ENCODE results near the gene BRINP1. TPM values are rescaled to one million over a fixed set of nuclear protein-coding genes. Genes with fewer than 3 reads are reported as not detected.

Gene BRINP1
- total RNA-seq, 2 donors from 2014 or later, result not detected

DNA sequence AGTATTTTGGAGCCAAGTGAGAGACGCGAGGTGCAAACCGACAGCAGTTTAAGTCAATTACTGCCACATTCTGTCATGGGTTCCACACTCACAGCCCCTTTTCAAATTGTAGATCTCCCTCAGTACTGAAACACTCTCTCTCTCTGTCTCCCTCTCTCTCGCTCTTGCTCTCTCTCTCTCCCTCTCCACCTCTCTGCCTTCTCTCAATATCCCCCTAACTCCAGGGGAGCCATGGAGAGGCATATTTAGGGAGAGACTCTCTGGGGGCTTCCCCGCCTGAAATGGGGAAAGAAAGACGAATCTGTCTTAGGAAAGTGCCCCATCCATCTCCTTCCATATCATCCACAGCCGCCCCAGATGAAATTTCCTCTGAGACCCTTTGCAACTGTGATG, 1.6 kb downstream of the BRINP1 start:
- H3K9me3 Mint-ChIP-seq, result peaks cover 7 to 14% of the 10 kb centered on the region in 2 donors
- H3K36me3 Mint-ChIP-seq (ENCODE audit: insufficient read depth in 2 of 2), result peaks cover 9% of the 10 kb centered on the region in 2 donors
- H3K4me3 Mint-ChIP-seq, result no peak overlapping the region
- ATAC-seq (replicated peaks in 1 of 2), result no peak
- no peak overlapping the region for H3K27ac Mint-ChIP-seq
- peaks cover 30% of the 10 kb centered on the region for H3K27me3 Mint-ChIP-seq (ENCODE audit: low read depth)
- no peaks in the 10 kb centered on the region for H3K4me1 Mint-ChIP-seq (ENCODE audit: low read depth)
- no peak for DNase-seq

DNA sequence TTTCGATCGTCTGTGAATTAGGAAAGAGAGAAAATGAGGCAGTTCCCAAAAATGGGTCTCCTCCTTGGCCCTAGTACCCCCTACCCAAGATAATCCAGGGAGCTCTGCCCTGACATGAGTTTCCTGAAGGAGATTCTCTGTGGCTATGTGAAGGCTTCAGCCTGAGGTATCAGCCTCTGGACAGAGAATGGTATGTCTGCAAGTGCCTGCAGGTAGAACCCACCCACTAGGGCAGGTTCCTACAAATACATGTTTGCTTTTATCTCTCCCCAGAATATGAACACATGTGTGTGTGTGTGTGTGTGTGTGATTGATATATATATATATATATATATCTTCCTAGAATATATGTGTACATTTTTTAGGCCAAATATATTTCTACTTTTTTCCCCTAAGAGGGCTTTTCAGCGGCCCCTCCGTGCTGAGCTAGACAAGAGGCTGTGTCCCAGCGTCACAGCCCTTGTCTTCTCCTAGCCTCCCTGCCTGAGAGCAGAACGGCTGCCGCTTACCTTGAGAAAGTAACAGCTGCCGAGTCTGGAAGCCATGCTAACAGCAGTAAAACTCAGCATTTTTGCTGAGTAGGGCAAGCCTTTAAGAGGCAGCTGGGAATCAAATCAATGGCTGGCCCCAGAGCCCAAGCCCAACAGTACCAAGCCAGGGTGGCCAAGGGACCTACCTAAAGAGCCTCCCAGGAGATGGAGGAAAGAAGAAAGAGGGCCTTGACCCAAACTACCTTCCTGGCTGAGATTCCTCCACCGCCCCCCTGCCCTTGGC, 2.1 kb downstream of the BRINP1 start:
- no peak for ATAC-seq (replicated peaks in 1 of 2)
- DNase-seq, result no peak
- Mint-ChIP-seq H3K9me3 (peaks cover 12 to 14% of the 10 kb centered on the region in 2 donors), H3K4me3 (no peak overlapping the region), H3K27me3 (ENCODE audit: low read depth) (peaks cover 30% of the 10 kb centered on the region), H3K4me1 (ENCODE audit: low read depth) (no peaks in the 10 kb centered on the region), H3K36me3 (ENCODE audit: insufficient read depth in 2 of 2) (peaks cover 9% of the 10 kb centered on the region in 2 donors), H3K27ac (no peak overlapping the region)

DNA sequence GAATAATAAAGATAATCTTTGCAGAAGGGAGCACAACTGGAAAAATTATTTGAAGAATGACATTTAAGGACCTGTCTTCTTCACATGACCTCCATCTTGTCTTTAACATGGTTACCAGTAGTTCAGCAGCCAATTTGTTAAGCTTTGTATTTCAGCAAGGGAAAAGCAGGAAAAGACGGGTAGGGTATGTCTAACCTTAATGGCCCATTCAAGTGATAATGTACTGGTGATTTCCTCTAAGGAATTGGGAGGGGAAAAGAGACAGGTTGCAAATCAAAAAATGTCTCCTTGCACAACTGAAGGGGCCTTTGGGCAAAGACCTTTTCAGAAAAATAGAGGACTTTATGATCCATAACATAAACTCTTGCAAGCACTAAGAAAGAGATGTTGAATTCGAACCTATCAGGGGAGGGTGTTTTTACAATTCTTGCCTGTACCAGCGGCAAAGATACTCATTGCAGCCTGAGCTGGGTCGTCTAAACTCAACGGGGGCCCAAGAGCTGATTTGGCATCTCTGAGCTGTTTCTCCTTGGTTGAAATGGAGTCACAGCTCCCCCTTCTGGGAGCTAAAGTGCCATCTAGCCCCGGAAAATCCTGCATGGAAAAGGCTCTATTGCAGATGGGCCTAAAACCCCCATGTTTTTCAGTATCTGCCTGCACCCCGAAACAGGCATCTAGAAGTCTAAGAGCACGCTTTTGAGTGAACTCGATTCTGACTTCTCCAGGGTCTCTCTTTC, 3.8 kb downstream of the BRINP1 start:
- ATAC-seq (replicated peaks in 1 of 2), result no peak
- Mint-ChIP-seq H3K27ac (no peak overlapping the region), H3K4me1 (ENCODE audit: low read depth) (no peaks in the 10 kb centered on the region), H3K9me3 (peaks cover 7 to 8% of the 10 kb centered on the region in 2 donors), H3K36me3 (ENCODE audit: insufficient read depth in 2 of 2) (peaks cover 3 to 6% of the 10 kb centered on the region in 2 donors), H3K4me3 (no peak overlapping the region), H3K27me3 (ENCODE audit: low read depth) (peaks cover 19% of the 10 kb centered on the region)
- DNase-seq, result peak in 1 of 2 donors; percentile 1

DNA sequence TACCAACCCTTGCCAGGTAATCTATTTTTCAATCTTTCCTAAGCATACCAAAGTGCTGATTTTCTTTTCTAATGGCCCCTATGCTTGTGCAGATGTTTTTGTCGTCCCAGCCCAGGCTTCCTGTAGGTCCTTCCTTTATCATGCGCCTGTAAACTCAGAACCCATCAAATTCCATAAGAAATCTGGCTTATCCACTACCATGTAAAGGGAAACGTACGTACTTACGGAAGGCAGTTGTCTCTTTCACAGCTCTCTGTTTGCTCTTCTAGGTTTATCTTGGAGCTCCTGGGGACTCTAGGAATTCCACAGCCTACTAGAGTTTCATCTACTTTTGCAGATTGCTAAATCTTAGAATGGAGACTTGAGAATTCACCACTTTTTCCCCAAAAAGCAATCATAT, 9.0 kb downstream of the BRINP1 start:
- Mint-ChIP-seq H3K4me3 (no peak overlapping the region), H3K4me1 (ENCODE audit: low read depth) (no peaks in the 10 kb centered on the region), H3K36me3 (ENCODE audit: insufficient read depth in 2 of 2) (no peaks in the 10 kb centered on the region), H3K27ac (no peak overlapping the region), H3K9me3 (peaks cover 6% of the 10 kb centered on the region in 2 donors), H3K27me3 (ENCODE audit: low read depth) (no peaks in the 10 kb centered on the region)
- no peak for ATAC-seq (replicated peaks in 1 of 2)
- no peak for DNase-seq

DNA sequence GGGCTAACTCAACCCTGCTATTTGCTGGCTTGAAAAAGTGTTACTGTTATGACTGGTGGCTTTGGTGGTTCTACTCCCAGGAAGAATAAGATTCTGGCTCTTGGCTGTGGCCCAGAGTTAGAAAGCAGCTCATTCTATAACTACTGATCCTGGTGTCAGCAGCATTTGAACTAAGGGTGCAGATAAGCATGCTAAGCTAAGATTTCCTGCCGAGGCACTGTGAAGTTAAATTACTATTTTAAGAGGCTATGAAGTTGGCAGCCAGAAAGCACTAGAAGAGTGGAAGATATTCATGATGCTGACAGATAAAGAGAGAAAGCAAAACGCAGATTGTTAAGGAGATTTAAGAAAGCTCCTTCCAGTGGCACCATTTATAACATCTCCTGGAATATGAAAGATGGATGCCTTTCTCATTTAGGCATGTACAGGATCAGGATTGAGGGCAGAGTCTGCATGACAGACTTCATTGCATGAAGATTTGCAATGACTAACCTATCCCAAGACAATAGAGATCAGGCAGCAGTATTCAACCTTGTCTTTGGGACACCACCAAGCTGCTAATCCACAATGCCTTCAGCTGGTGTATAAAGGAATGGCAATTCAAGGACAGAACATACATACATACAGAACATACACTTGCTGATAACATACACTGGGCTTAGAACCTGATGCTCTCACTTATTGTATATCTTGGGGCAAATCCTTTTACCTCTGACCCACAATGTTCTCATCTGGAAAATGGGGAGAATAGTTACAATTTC, 11.7 kb downstream of the BRINP1 start:
- H3K27ac Mint-ChIP-seq, result no peak overlapping the region
- peaks cover 4 to 5% of the 10 kb centered on the region in 2 donors for H3K9me3 Mint-ChIP-seq
- DNase-seq (no peak), ATAC-seq (replicated peaks in 1 of 2) (no peak)
- H3K27me3 Mint-ChIP-seq (ENCODE audit: low read depth), result no peaks in the 10 kb centered on the region
- no peaks in the 10 kb centered on the region for H3K4me1 Mint-ChIP-seq (ENCODE audit: low read depth)
- H3K36me3 Mint-ChIP-seq (ENCODE audit: insufficient read depth in 2 of 2), result no peaks in the 10 kb centered on the region
- H3K4me3 Mint-ChIP-seq, result no peak overlapping the region

DNA sequence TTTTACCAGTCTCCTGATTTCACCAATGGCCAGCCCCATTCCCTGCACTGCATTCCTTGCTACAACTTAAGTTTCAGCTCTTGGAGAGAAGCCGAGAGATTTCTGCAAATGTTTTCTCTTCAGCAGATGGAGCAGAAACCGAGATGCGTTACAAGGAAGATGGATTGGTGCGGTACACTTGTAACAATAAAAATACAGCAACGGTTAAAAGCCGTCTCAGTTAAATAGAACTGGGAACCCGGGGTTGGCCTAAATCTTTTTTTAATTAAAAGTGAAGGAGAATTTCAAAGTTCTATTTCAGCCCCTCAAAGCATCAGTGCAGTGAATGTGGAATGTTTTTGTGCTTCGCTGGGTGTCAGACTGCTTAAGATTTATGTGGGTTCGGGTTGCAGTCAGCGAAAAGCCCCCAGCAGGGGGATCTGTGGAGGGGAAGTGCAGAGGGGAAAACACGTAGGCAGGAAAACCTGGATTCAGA, 19.8 kb downstream of the BRINP1 start:
- Mint-ChIP-seq H3K4me1 (ENCODE audit: low read depth) (no peaks in the 10 kb centered on the region), H3K9me3 (peaks cover 0 to 10% of the 10 kb centered on the region in 2 donors), H3K36me3 (ENCODE audit: insufficient read depth in 2 of 2) (no peaks in the 10 kb centered on the region), H3K4me3 (no peak overlapping the region), H3K27me3 (ENCODE audit: low read depth) (peaks cover 5% of the 10 kb centered on the region), H3K27ac (no peak overlapping the region)
- no peak for DNase-seq
- ATAC-seq (replicated peaks in 1 of 2), result no peak

DNA sequence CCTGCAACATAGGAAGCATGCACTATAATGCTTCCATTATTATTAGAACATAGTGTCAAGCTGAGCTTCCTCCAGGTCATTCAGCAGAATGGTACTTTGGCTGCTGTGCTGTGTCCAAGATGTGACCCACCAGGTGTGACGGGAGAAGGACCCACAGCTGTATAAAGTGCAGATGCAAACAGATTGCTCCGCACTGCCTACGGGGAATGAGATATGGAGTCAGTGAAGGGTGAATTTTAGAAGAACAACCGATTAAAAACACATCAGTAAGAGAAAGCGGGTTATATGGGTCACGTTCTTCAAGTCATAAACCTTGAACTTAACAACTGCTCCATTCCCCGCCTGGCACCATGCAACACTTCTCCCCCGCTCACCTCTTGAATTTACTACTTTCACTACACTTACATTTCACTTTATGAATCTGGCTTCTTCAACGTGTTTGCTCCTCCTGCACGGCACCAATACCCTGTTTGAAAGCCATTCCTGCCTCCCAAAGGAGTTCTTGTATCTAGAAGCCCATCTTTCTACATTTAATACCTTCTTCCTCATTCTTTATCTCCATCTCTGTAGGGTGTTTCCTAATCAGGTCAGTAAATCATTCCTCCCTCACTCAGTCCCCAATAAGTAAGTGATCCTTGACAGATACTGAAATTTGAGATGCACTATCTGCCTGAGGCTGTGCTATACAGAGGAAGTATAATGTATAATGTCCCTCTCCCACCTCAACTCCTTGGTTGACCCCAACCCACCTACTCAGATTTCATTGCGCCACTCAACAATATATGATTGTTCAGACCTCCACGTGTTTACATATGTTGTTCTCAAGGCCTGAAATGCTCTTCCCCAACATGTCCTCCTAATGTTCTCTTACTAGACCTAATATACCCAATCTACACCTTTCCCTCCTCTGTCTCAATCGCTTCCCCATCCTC, 25.9 kb downstream of the BRINP1 start:
- Mint-ChIP-seq H3K4me1 (ENCODE audit: low read depth) (no peaks in the 10 kb centered on the region), H3K9me3 (peaks cover 1 to 7% of the 10 kb centered on the region in 2 donors), H3K27ac (no peak overlapping the region), H3K36me3 (ENCODE audit: insufficient read depth in 2 of 2) (no peaks in the 10 kb centered on the region), H3K4me3 (no peak overlapping the region), H3K27me3 (ENCODE audit: low read depth) (no peaks in the 10 kb centered on the region)
- no peak for DNase-seq
- ATAC-seq (replicated peaks in 1 of 2), result no peak

DNA sequence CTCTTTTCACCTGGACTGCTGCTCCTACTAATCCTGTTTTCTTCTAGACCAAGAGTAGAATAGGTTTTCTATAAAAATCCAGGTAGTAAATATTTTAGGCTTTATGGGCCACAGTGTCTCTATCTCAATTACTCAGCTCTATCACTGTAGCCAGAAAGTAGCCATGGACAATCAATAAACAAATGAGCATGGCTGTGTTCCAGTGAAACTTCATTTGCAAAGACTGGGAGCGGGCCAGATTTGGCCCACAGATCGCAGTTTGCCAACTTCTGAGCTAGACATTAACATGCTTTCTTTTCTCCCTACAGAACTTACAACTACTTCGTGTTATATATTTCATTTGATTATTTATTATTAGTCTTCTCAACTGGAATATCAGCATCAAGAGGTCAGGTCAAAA, 30.2 kb downstream of the BRINP1 start:
- H3K4me3 Mint-ChIP-seq, result no peak overlapping the region
- peaks cover 1 to 2% of the 10 kb centered on the region in 2 donors for H3K9me3 Mint-ChIP-seq
- DNase-seq, result no peak
- no peaks in the 10 kb centered on the region for H3K27me3 Mint-ChIP-seq (ENCODE audit: low read depth)
- H3K4me1 Mint-ChIP-seq (ENCODE audit: low read depth), result no peaks in the 10 kb centered on the region
- no peak overlapping the region for H3K27ac Mint-ChIP-seq
- H3K36me3 Mint-ChIP-seq (ENCODE audit: insufficient read depth in 2 of 2), result no peaks in the 10 kb centered on the region
- no peak for ATAC-seq (replicated peaks in 1 of 2)

DNA sequence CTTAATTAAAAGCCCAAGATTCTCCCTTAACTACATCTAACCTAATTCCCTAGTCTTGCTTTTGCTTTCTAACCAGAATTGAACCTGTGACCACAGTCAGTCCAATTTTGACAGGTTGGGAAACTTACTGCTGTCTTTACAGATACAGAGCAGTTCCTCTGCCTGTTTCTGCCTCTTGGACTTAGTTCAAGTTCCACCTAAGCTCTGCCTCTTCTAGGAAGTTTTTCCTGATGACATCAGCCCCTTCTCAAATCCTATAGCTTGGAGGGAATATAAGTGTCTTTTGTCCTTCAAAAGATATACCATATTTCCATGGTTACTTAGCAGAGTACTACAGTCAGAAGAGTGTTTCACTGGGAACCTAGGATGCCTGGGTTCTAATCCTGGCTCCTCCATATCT, 31.7 kb downstream of the BRINP1 start:
- Mint-ChIP-seq H3K27me3 (ENCODE audit: low read depth) (no peaks in the 10 kb centered on the region), H3K9me3 (peaks cover 0 to 1% of the 10 kb centered on the region in 2 donors), H3K4me3 (no peak overlapping the region), H3K27ac (no peak overlapping the region), H3K36me3 (ENCODE audit: insufficient read depth in 2 of 2) (no peaks in the 10 kb centered on the region), H3K4me1 (ENCODE audit: low read depth) (no peaks in the 10 kb centered on the region)
- ATAC-seq (replicated peaks in 1 of 2) (no peak), DNase-seq (no peak)

DNA sequence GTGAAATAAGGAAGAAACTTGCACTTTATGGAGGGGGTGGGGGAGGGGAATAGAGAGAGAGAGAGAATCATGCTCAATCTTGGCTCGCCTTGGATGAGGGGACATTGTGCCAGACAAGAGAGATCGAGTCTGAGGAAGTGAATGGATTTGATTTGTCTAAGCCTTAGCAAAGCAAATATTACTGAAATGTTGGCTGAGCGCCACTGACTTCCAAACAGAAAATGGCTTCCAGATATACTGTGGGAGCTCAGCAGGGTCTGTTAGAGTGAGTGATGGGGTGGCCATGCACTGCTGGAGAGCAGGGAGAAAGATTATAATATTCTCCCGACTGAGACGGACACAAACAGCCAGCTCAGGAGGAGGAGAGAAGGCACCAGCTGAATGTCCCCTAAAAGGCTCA, 34.5 kb downstream of the BRINP1 start:
- no peak overlapping the region for H3K4me3 Mint-ChIP-seq
- ATAC-seq (replicated peaks in 1 of 2) (no peak), DNase-seq (no peak)
- peaks cover 1 to 7% of the 10 kb centered on the region in 2 donors for H3K9me3 Mint-ChIP-seq
- peaks cover 0 to 4% of the 10 kb centered on the region in 2 donors for H3K36me3 Mint-ChIP-seq (ENCODE audit: insufficient read depth in 2 of 2)
- H3K27me3 Mint-ChIP-seq (ENCODE audit: low read depth), result no peaks in the 10 kb centered on the region
- no peak overlapping the region for H3K27ac Mint-ChIP-seq
- H3K4me1 Mint-ChIP-seq (ENCODE audit: low read depth), result no peaks in the 10 kb centered on the region

DNA sequence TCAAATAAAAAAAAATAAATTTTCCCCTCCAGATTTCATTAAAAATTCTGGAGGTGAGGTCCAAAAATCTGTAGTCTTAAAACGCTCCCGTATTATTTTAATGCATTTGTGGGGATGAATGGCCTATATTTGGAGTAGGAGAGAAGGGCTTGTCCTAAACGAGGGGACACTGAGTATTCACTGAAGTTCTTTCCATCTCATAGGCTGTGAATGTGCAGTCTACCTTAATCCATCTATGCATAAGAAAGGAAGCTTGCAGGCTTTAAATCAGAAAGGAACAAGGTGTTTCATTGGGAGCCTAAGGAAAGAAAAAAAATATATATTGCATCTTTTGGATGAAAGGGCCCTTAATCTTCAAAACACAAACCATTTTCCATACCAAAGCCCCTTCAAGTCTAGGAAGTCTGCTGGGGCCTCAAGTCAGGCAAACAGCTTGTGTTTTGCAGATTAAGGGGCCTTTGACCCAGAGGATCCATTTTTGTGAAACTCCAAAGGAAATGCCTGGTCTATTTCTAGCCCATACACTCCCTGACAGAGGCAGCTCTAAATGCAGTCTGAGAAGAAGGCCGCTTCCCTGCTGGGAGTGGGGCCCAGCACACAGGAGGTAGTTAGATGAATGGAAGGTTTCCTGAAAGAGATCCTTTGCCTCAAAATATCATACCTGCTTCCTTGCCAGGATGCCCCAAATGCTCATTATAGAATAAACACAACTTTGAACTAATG, 35.6 kb downstream of the BRINP1 start:
- DNase-seq, result no peak
- H3K4me3 Mint-ChIP-seq, result no peak overlapping the region
- no peaks in the 10 kb centered on the region for H3K4me1 Mint-ChIP-seq (ENCODE audit: low read depth)
- H3K27ac Mint-ChIP-seq, result no peak overlapping the region
- no peaks in the 10 kb centered on the region for H3K27me3 Mint-ChIP-seq (ENCODE audit: low read depth)
- H3K36me3 Mint-ChIP-seq (ENCODE audit: insufficient read depth in 2 of 2), result peaks cover 0 to 4% of the 10 kb centered on the region in 2 donors
- no peak for ATAC-seq (replicated peaks in 1 of 2)
- H3K9me3 Mint-ChIP-seq, result peaks cover 0 to 8% of the 10 kb centered on the region in 2 donors

DNA sequence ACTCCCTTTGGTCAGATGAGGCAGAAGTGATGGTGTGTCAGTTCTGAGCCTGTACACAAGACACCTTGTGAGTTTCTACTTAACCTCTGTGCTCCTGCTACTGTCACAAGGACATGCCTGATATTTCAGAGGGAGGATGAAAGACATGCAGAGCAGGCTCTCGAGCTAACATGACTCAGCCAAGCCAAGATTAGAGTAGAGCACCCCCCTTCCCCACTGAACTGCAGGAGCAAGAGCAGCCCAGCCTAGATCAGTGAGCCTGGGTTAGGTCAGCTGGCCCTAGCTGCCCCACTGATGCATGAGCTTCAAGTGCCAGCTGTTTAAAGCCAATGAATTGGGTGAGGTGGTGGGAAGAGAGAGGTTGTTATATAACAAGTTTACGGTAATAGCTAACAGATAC, 36.7 kb downstream of the BRINP1 start:
- Mint-ChIP-seq H3K27ac (no peak overlapping the region), H3K36me3 (ENCODE audit: insufficient read depth in 2 of 2) (peaks cover 0 to 10% of the 10 kb centered on the region in 2 donors), H3K4me1 (ENCODE audit: low read depth) (no peaks in the 10 kb centered on the region), H3K4me3 (no peak overlapping the region), H3K27me3 (ENCODE audit: low read depth) (no peaks in the 10 kb centered on the region), H3K9me3 (peaks cover 5 to 14% of the 10 kb centered on the region in 2 donors)
- no peak for ATAC-seq (replicated peaks in 1 of 2)
- DNase-seq, result no peak
